Glutamatergic neuron (in vitro differentiated cells): ENCODE data around the gene CENPO. TPM values are rescaled to one million over a fixed set of nuclear protein-coding genes. Genes with fewer than 3 reads are reported as not detected.

ENCODE experiments used
- DNase-seq: peaks from one replicate; pipeline ENCODE4 v3.0.0; 2022
- H3K27ac Mint-ChIP-seq: one replicate; pipeline ENCODE4 v1.8.0; 2020; ENCODE audit warnings: mild to moderate bottlenecking, mixed read lengths, inconsistent platforms; ENCODE audit not compliant: unreplicated experiment
- H3K27me3 Mint-ChIP-seq: one replicate; pipeline ENCODE4 v1.8.0; 2020; ENCODE audit warnings: mild to moderate bottlenecking, moderate library complexity, mixed read lengths, inconsistent platforms; ENCODE audit not compliant: unreplicated experiment
- H3K36me3 Mint-ChIP-seq: one replicate; pipeline ENCODE4 v1.8.0; 2020; ENCODE audit warnings: mild to moderate bottlenecking, mixed read lengths, inconsistent platforms; ENCODE audit not compliant: unreplicated experiment
- H3K4me1 Mint-ChIP-seq: one replicate; pipeline ENCODE4 v1.8.0; 2020; ENCODE audit warnings: mild to moderate bottlenecking, low read depth, mixed read lengths, inconsistent platforms; ENCODE audit not compliant: unreplicated experiment
- H3K4me3 Mint-ChIP-seq: one replicate; pipeline ENCODE4 v1.8.0; 2020; ENCODE audit warnings: mild to moderate bottlenecking, mixed read lengths, inconsistent platforms; ENCODE audit not compliant: unreplicated experiment
- H3K9me3 Mint-ChIP-seq: one replicate; pipeline ENCODE4 v1.8.0; 2020; ENCODE audit warnings: mild to moderate bottlenecking, moderate library complexity, mixed read lengths, inconsistent platforms; ENCODE audit not compliant: unreplicated experiment
- total RNA-seq: library from RNA; stranded (reverse); fragmentation: NEBNext Ultra II Directional; extraction: Animal tissue kit (Norgen Biotek cat#: 25700); gene quantifications from one replicate; pipeline ENCODE4 v1.2.1, GENCODE V29; 2021; ENCODE audit not compliant: unreplicated experiment
- TF ChIP-seq, protein P1 (sequence below): fragments of 200-600 bp; sonication (generic); IDR thresholded peaks from one replicate; pipeline ENCODE4 v1.5.0; 2021; ENCODE audit not compliant: partially characterized antibody, unreplicated experiment

Gene CENPO
- total RNA-seq, 1 donor from 2014 or later, result 26.5 TPM

DNA sequence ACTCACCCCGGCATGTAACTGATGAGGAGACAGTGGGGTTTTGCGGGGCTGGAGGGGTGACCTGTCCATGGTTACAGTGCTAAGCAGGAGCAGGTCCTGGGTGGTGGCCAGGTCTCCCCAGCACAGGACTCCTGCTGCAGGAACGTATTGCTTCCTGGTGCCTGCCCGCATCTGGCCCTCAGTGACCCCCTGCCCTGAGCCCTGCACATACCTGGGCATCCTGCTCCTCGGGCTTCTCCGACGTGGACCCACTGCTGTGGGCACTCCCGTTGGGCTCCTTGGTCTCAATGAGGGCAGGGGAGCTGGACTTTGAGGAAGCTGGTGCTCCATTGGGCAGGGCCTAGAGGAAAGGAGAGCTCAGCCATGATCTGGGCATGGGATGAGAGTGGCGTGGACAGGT, 43.5 kb downstream of the CENPO start:
- Mint-ChIP-seq H3K27ac (no peak overlapping the region), H3K9me3 (peaks cover 12% of the 10 kb centered on the region), H3K4me3 (no peak overlapping the region), H3K27me3 (peaks cover 14% of the 10 kb centered on the region), H3K36me3 (peaks cover 19% of the 10 kb centered on the region), H3K4me1 (peaks cover 17% of the 10 kb centered on the region)
- TF ChIP-seq, protein P1, sequence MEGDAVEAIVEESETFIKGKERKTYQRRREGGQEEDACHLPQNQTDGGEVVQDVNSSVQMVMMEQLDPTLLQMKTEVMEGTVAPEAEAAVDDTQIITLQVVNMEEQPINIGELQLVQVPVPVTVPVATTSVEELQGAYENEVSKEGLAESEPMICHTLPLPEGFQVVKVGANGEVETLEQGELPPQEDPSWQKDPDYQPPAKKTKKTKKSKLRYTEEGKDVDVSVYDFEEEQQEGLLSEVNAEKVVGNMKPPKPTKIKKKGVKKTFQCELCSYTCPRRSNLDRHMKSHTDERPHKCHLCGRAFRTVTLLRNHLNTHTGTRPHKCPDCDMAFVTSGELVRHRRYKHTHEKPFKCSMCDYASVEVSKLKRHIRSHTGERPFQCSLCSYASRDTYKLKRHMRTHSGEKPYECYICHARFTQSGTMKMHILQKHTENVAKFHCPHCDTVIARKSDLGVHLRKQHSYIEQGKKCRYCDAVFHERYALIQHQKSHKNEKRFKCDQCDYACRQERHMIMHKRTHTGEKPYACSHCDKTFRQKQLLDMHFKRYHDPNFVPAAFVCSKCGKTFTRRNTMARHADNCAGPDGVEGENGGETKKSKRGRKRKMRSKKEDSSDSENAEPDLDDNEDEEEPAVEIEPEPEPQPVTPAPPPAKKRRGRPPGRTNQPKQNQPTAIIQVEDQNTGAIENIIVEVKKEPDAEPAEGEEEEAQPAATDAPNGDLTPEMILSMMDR, result no peak
- DNase-seq, result no peak

DNA sequence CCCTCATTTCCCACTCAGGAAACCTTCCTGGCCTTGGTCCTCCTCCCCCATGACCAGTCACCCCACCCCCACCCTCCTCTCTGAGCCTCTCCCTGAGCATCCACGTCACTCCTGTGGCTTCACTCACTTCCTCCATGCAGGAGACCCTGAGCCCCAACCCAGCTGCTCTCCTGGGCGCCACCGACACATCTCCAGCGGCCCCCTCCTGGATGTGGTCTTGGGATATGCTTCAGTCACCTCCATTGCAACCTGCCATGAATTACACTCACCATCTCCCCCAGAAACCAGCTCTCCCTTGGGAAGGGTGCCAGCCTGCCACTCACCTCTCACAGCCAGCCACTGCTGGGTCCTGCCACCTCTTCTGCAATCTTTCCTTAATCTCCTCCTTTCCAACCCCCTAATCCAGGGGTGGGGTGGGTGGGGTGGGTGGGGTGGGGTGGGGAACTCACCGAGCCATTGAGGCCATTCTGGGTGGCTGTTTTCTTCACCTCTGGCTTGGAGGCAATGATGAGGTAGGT, 44.8 kb downstream of the CENPO start:
- Mint-ChIP-seq H3K9me3 (peaks cover 12% of the 10 kb centered on the region), H3K4me1 (peaks cover 11% of the 10 kb centered on the region), H3K27me3 (peaks cover 14% of the 10 kb centered on the region), H3K27ac (no peak overlapping the region), H3K4me3 (no peak overlapping the region), H3K36me3 (peaks cover 19% of the 10 kb centered on the region)
- TF ChIP-seq, protein P1, result no peak
- no peak for DNase-seq

GRCh38 chr2:24838541-24838940, 45.3 kb downstream of the CENPO start:
- H3K9me3 Mint-ChIP-seq, result peaks cover 12% of the 10 kb centered on the region
- H3K27me3 Mint-ChIP-seq, result peaks cover 14% of the 10 kb centered on the region
- TF ChIP-seq, protein P1, result no peak
- H3K4me3 Mint-ChIP-seq, result no peak overlapping the region
- peaks cover 22% of the 10 kb centered on the region for H3K36me3 Mint-ChIP-seq
- no peak for DNase-seq
- H3K27ac Mint-ChIP-seq, result no peak overlapping the region
- H3K4me1 Mint-ChIP-seq, result peaks cover 8% of the 10 kb centered on the region

DNA sequence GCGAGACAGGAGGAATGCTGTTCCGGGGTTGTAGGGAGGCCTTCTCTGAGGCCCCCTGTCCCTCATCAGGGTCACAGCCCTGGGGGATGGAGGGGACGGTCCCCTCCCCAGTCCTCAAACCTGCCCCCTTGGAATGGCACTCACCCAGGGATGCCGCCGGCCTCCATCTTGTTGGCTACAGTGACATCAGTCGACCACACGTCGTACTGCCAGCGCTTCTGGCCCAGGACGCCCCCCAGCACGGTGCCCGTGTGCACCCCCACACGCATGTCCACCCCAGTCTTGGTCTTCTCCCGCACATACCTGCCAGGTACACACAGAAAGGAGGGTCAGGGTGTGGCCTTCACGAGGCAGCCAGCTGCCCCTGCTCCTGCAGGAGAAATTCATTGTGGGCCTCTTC, 46.5 kb downstream of the CENPO start:
- TF ChIP-seq, protein P1, result no peak
- Mint-ChIP-seq H3K4me1 (peaks cover 7% of the 10 kb centered on the region), H3K27me3 (peaks cover 10% of the 10 kb centered on the region), H3K9me3 (peaks cover 17% of the 10 kb centered on the region), H3K36me3 (peaks cover 28% of the 10 kb centered on the region), H3K27ac (no peak overlapping the region), H3K4me3 (no peak overlapping the region)
- DNase-seq, result no peak

DNA sequence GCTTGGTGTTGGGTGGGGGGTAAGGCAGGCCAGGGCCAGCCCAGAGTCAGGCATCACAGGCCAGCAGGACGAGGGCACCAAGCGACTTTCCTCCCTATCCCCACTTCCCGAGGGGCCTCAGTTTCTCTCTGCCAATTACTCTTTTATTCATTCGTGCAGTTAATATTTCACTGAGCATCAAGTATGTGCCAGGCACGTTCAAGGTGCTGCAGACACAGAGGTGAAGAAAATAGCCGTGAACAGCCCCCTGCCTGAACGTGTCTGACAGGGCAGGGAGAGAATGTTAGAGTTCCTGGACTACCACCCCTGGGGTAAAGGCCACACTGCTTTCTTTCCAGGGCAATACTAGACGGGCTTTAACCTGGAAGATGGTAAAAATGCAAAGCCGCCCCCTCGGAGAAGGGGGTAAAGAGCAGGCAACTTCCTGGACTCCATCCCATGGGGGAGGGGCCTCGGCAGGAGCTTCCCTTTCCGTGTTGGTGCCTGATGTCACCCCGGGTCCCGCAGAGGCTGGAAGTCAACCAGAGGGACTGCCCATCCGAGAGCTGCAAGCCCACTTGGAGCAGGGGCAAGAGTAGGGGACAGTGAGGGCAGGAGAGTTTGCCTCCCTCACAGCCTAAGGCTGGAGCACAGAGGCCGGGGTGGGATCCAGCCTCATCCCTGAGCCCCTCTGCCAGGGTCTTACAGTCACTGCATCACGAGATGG, 47.1 kb downstream of the CENPO start:
- peaks cover 30% of the 10 kb centered on the region for H3K36me3 Mint-ChIP-seq
- peaks cover 7% of the 10 kb centered on the region for H3K4me1 Mint-ChIP-seq
- H3K9me3 Mint-ChIP-seq, result peaks cover 19% of the 10 kb centered on the region
- TF ChIP-seq, protein P1, result no peak
- DNase-seq, result no peak
- peaks cover 7% of the 10 kb centered on the region for H3K27me3 Mint-ChIP-seq
- no peak overlapping the region for H3K27ac Mint-ChIP-seq
- no peak overlapping the region for H3K4me3 Mint-ChIP-seq
